Fibroblast of lung (primary cell): ENCODE data around the gene SMIM9.

Experiments
- EZH2 ChIP-seq: IDR thresholded peaks from 2 replicates; pipeline ENCODE4 v1.5.1; 2012; ENCODE audit warnings: low read length, control low read depth, mild to moderate bottlenecking; ENCODE audit errors: missing control alignments
- TF ChIP-seq, protein P1 (sequence below), 2 donors: IDR thresholded peaks in 1 of 2; conservative IDR thresholded peaks in 1 of 2; 1 replicate in 1 of 2; 2 replicates in 1 of 2; pipeline ENCODE4 v1.5.1; 2011 to 2012; ENCODE audit warnings: low read length in 2 of 2, control low read depth in 1 of 2, inconsistent platforms in 1 of 2, low read depth in 1 of 2, mild to moderate bottlenecking in 1 of 2

DNA sequence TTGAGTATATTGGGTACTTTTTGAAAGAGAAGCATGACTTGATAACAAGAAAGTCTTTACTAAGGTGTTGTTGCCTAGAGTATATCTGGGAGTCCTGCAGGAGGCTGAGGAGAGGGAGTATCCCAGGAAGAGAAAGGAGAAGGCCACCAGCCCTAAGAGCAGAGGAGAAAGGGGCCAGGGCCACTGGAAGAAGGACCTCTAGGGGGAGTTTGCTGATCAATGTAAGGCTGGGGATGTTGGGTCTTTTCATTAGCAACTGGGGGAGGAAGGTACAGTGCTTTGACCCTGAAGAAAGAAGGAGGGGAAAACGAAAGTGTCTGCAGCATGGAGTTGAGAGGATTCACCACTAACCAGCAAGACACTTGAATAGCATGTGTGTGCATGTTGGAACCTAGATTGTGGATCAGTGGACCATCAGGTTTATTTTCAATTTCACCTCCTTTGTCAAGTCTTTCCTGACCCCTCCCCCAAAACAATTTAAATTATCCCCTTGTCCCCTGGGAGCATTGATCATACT, 4.5 kb downstream of the SMIM9 start:
- TF ChIP-seq, protein P1, sequence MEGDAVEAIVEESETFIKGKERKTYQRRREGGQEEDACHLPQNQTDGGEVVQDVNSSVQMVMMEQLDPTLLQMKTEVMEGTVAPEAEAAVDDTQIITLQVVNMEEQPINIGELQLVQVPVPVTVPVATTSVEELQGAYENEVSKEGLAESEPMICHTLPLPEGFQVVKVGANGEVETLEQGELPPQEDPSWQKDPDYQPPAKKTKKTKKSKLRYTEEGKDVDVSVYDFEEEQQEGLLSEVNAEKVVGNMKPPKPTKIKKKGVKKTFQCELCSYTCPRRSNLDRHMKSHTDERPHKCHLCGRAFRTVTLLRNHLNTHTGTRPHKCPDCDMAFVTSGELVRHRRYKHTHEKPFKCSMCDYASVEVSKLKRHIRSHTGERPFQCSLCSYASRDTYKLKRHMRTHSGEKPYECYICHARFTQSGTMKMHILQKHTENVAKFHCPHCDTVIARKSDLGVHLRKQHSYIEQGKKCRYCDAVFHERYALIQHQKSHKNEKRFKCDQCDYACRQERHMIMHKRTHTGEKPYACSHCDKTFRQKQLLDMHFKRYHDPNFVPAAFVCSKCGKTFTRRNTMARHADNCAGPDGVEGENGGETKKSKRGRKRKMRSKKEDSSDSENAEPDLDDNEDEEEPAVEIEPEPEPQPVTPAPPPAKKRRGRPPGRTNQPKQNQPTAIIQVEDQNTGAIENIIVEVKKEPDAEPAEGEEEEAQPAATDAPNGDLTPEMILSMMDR (conservative IDR thresholded peaks at IDR 0.05 in 1 of 2, IDR thresholded peaks at IDR 0.05 in 1 of 2; ENCODE audit: low read depth in 1 of 2, low read length in 2 of 2) = no peak
- no peak for TF ChIP-seq EZH2
